Measurements from ENCODE around the gene PFDN6.
A peak's percentile ranks its signal among the peaks of the same experiment; 100 is the strongest.
"Not testable (repeated sequence)": the region's sequence is repeated elsewhere in the genome, so short reads cannot be mapped to it uniquely, and the experiment has no call there.

The PFDN6 gene

GRCh38 chr6:33288921-33289783, at the start of gene PFDN6, which contains the start of gene WDR46:
Gene PFDN6, plus strand, starts transcription at chr6:33289601. Its CDS starts 256 bp downstream, at chr6:33289857.
Gene WDR46, minus strand, starts transcription at chr6:33289239. Its CDS starts 69 bp downstream, at chr6:33289170.
- ATAC-seq (peak; percentile 97), DNase-seq (ENCODE audit: low spot score in 2 of 2) (peak; percentile 53 to 90)
- H3K4me1 Mint-ChIP-seq = peaks cover 52% of the 10 kb centered on the region
- peaks cover 96% of the 10 kb centered on the region for H3K36me3 Mint-ChIP-seq
- no peaks in the 10 kb centered on the region for H3K9me3 Mint-ChIP-seq
- H3K27ac Mint-ChIP-seq = peak within 1 kb of the TSS; percentile 95
- peak within 1 kb of the TSS; percentile 90 for H3K4me3 Mint-ChIP-seq

GRCh38 chr6:33241968-33242367, 47.4 kb upstream of the PFDN6 start:
- DNase-seq (ENCODE audit: low spot score in 2 of 2) (no peak), ATAC-seq (peak; percentile 96)
- H3K27ac Mint-ChIP-seq = no peak overlapping the region
- peaks cover 17% of the 10 kb centered on the region for H3K4me1 Mint-ChIP-seq
- H3K4me3 Mint-ChIP-seq = peak overlapping the region; percentile 42
- H3K36me3 Mint-ChIP-seq = no peaks in the 10 kb centered on the region
- no peaks in the 10 kb centered on the region for H3K9me3 Mint-ChIP-seq

DNA sequence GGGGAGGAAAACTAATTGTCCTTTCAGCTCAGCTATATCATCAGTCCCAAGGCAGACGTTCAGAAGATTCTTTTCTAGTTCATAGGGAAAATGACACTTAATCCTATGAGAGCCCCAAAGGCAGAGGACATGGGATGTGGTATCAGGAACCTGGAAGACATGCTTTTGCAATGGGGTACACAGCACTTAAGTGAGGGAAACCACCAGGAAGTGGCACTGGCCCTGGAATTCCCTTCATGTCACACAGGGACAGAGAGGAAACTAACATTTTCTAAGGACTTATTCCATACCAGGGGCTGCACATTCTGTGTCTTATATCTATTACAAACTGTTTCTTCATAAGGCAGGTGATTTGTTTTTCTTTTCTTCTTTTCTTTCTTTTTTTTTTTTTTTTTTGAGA, 45.9 kb upstream of the PFDN6 start:
- DNase-seq (ENCODE audit: low spot score in 2 of 2) (no peak), ATAC-seq (no peak)
- H3K9me3 Mint-ChIP-seq = no peaks in the 10 kb centered on the region
- no peak overlapping the region for H3K4me3 Mint-ChIP-seq
- peaks cover 25% of the 10 kb centered on the region for H3K4me1 Mint-ChIP-seq
- no peak overlapping the region for H3K27ac Mint-ChIP-seq
- peaks cover 3% of the 10 kb centered on the region for H3K36me3 Mint-ChIP-seq

DNA sequence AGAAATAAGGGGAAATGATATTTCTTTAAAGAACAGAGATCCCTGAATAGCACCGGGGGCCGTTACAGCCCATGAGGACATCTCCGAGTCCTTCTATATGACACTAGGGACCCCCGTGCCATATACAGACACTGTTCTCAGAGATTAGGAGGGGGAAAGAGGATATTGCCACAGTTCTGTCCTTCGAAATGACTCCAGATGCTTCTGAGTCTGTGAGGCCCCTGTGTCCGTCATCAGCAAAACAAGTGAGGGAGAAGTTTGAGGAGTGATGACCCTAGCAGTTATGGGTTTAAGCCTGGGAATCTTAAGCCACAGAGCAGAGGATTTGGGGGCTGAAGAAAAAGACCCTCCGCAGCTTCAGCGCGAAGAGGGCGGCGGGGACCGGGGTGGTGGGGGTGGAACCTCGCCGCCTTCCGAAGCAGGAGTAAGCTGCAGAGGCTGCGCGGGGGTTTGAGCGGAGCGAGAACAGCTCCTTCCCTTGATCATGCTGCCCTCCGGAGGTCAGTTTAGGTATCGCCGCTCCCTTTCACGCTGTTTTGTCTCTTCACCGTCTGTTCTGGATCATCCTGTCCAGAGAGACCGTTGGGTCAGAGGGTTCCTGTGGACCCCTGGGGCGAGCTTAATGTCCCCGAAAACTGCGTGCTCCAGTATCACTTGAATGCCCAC, 41.3 kb upstream of the PFDN6 start:
- peaks cover 47% of the 10 kb centered on the region for H3K4me1 Mint-ChIP-seq

DNA sequence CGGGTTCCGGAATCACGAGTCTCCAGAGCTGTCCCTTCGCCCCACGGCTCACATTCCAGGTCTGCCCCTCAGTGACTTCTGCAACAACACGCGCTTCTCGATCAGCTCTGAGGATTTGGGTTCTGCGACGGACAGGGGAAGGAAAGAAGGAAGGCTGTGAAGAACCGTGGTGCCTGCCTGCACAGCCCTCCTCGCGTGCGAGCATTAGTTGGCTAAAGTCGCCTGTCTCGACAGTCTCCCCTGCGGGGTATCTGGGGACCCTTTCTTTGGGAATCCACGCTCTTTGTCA, 40.8 kb upstream of the PFDN6 start:
- Mint-ChIP-seq H3K27ac (peak overlapping the region; percentile 96), H3K4me3 (peak overlapping the region; percentile 91), H3K4me1 (peaks cover 48% of the 10 kb centered on the region), H3K9me3 (no peaks in the 10 kb centered on the region), H3K36me3 (peaks cover 51% of the 10 kb centered on the region)
- ATAC-seq = peak; percentile 41
- no peak for DNase-seq (ENCODE audit: low spot score in 2 of 2)

More for the DNA sequence above, 41.3 kb upstream of the PFDN6 start:
- Mint-ChIP-seq H3K36me3 (peaks cover 46% of the 10 kb centered on the region), H3K27ac (peak overlapping the region; percentile 96), H3K4me3 (peak overlapping the region; percentile 91), H3K9me3 (no peaks in the 10 kb centered on the region)
- DNase-seq (ENCODE audit: low spot score in 2 of 2) (peak; percentile 94 to 98), ATAC-seq (peak; percentile 57)

DNA sequence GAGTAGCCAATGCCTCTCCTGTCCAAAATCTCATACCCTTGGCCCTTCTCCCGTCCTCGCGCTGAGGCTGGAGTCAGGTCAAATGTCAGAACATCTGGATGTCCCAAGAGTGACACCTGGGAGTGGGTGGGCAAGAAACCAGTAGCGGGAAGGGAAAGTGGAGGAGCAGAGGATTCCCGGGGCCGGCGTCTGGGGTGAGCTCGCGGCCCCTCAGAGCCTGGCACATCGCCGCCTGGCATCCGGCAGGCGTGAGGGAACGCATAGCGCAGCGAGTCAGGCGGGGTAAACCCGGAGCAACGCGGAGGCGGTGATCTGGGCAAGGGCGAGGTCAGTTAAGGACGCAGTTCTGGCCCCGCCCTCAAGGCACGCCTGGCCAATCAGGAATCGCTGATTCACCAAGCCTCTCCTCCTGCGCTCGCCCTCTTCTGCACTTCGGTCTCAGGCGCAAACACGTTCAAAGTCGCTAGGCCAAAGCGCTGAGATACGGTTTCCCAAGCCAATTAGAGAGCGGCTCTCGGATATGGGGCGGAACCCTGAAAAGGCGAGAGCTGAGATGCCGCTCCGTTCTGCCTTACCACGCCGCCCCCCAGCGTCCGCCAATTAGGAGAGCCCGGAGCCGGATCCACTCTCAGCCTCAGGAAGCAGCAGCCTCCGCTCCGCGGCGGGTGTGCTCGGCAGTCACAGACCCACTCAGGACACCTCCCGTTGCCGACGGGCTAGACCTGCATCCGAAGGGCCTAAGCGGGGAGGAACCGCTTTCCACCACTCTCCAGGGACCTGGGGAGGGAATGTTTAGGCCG, 40.3 kb upstream of the PFDN6 start:
- peaks cover 48% of the 10 kb centered on the region for H3K4me1 Mint-ChIP-seq
- peaks cover 51% of the 10 kb centered on the region for H3K36me3 Mint-ChIP-seq
- ATAC-seq (peak; percentile 94), DNase-seq (ENCODE audit: low spot score in 2 of 2) (peak; percentile 84 to 97)
- H3K4me3 Mint-ChIP-seq = peak overlapping the region; percentile 91
- no peaks in the 10 kb centered on the region for H3K9me3 Mint-ChIP-seq
- H3K27ac Mint-ChIP-seq = peak overlapping the region; percentile 96

GRCh38 chr6:33249732-33250630, 39.4 kb upstream of the PFDN6 start:
- ATAC-seq (no peak), DNase-seq (ENCODE audit: low spot score in 2 of 2) (peak in 1 of 2 donors; percentile 55)
- Mint-ChIP-seq H3K27ac (peak overlapping the region; percentile 96), H3K9me3 (no peaks in the 10 kb centered on the region), H3K4me3 (peak overlapping the region; percentile 91), H3K4me1 (peaks cover 48% of the 10 kb centered on the region), H3K36me3 (peaks cover 59% of the 10 kb centered on the region)

DNA sequence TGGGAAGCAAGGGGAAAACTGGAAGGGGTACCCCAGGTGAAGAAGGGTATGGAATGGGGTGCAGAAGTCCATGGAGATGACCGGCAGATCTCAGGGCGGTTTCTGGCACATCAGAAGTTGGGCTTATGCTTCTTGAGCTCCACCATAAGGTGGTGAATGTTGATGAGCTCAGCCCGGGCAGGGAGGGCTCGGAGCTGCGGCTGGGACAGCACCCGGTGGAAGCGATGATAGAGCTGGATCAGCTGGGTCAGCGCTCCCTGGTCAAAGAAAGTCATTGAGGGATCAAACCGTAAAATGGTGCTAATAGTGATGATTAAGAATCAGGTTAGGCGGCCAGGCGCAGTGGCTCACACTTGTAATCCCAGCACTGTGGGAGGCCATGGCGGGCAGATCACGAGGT, 38.7 kb upstream of the PFDN6 start:
- H3K4me1 Mint-ChIP-seq = peaks cover 48% of the 10 kb centered on the region
- H3K4me3 Mint-ChIP-seq = peak overlapping the region; percentile 91
- H3K36me3 Mint-ChIP-seq = peaks cover 67% of the 10 kb centered on the region
- ATAC-seq (no peak), DNase-seq (ENCODE audit: low spot score in 2 of 2) (no peak)
- H3K9me3 Mint-ChIP-seq = no peaks in the 10 kb centered on the region
- H3K27ac Mint-ChIP-seq = peak overlapping the region; percentile 96

DNA sequence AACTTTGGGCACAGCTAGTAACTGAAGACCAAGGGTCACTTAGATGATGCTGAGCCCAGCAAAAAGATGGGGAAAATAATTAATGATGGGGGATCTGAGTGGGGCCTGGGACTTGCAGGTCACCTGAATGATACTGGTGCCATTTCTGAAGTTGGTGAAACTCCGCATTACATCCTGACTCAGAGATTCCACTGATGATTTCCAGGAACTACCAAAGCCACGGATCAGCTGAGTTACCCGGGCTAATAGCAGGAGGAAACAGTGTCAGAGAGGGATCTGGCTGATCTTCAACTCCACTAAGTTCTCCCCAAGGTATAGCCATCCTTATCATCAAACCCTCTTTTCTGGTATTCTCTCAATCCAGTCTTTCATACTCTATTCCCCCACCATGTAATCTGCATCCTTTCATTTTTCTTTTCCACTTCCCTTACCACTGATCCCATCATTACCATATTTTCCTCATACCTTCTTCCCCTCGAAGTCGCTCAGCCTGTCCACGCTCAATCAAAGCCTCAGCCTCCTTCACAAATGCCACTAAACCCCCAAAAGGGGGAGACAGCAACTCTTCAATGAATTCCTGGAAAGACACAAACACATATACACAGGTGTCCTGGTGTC, 37.9 kb upstream of the PFDN6 start:
- DNase-seq (ENCODE audit: low spot score in 2 of 2) = no peak
- Mint-ChIP-seq H3K4me1 (peaks cover 48% of the 10 kb centered on the region), H3K9me3 (no peaks in the 10 kb centered on the region), H3K27ac (peak overlapping the region; percentile 96), H3K36me3 (peaks cover 75% of the 10 kb centered on the region), H3K4me3 (peak overlapping the region; percentile 91)
- ATAC-seq = no peak

- DNase-seq (ENCODE audit: low spot score in 2 of 2) = no peak
- no peak for ATAC-seq
- H3K27ac Mint-ChIP-seq = peak overlapping the region; percentile 96
- H3K36me3 Mint-ChIP-seq = peaks cover 86% of the 10 kb centered on the region
- H3K9me3 Mint-ChIP-seq = no peaks in the 10 kb centered on the region
- no peak overlapping the region for H3K4me3 Mint-ChIP-seq
- peaks cover 47% of the 10 kb centered on the region for H3K4me1 Mint-ChIP-seq
Measured at GRCh38 chr6:33252759-33253158, 36.6 kb upstream of the PFDN6 start.

GRCh38 chr6:33254591-33254990, 34.8 kb upstream of the PFDN6 start:
- Mint-ChIP-seq H3K4me3 (no peak overlapping the region), H3K4me1 (peaks cover 31% of the 10 kb centered on the region), H3K9me3 (no peaks in the 10 kb centered on the region), H3K36me3 (peaks cover 93% of the 10 kb centered on the region), H3K27ac (no peak overlapping the region)
- ATAC-seq (no peak), DNase-seq (ENCODE audit: low spot score in 2 of 2) (no peak)

- ATAC-seq (no peak), DNase-seq (ENCODE audit: low spot score in 2 of 2) (no peak)
- Mint-ChIP-seq H3K9me3 (no peaks in the 10 kb centered on the region), H3K4me1 (no peaks in the 10 kb centered on the region), H3K27ac (no peak overlapping the region), H3K36me3 (peaks cover 98% of the 10 kb centered on the region), H3K4me3 (no peak overlapping the region)
Measured at GRCh38 chr6:33259032-33259431, 30.4 kb upstream of the PFDN6 start.

DNA sequence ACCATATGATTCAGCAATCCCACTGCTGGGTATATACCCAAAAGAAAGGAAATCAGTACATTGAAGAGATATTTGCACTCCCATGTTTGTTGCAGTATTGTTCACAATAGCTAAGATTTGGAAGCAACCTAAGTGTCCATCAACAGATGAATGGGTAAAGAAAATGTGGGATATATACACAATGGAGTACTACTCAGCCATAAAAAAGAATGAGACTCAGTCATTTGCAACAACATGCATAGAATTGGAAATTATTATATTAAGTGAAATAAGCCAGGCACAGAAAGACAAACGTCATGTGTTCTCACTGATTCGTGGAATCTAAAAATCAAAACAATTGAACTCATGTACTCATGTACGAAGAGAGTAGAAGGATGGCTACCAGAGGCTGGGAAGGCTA, 26.9 kb upstream of the PFDN6 start:
- H3K27ac Mint-ChIP-seq; ATAC-seq; H3K9me3 Mint-ChIP-seq; DNase-seq (ENCODE audit: low spot score in 2 of 2); H3K4me3 Mint-ChIP-seq; H3K4me1 Mint-ChIP-seq: not testable (repeated sequence)
- peaks cover 100% of the 10 kb centered on the region for H3K36me3 Mint-ChIP-seq

DNA sequence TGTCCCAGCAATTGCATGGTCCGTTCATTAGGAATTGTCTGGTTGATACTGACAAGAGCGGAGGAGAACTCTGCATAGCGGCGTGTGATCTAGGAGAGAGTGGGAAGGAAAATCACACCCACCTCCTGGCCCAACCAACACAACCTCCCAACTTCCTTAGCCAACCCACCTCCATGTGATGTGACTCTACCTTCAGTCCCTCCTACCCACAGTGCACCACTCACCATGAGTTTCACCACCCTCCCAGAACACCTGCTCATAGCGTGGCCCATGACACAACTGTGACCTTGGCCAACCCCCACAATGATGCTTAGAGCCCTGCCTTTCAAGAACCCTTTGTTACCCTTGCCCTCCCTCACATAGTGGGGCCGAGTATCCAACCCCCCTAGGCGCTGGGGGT, 25.4 kb upstream of the PFDN6 start:
- Mint-ChIP-seq H3K4me3 (no peak overlapping the region), H3K4me1 (no peaks in the 10 kb centered on the region), H3K27ac (peak overlapping the region; percentile 67), H3K9me3 (no peaks in the 10 kb centered on the region), H3K36me3 (peaks cover 100% of the 10 kb centered on the region)
- DNase-seq (ENCODE audit: low spot score in 2 of 2) (no peak), ATAC-seq (peak; percentile 31)
